Posterior cingulate gyrus (tissue), 11 donors: ENCODE measurements around the gene MKX.
"Not testable (repeated sequence)": the region's sequence is repeated elsewhere in the genome, so short reads cannot be mapped to it uniquely, and the experiment has no call there.

ENCODE experiments used
- DNase-seq, 10 donors: peaks; one replicate each; pipeline versions ENCODE4 v3.0.0 to v3.0.0-alpha.2; 2020 to 2021; ENCODE audit warnings: mixed read lengths in 3 of 10
- intact Hi-C: fragments of 100-400 bp; cut with DNase I; formaldehyde crosslinking; loops from one replicate; pipeline ENCODE4 v1.15.1; 2023

Gene MKX

DNA sequence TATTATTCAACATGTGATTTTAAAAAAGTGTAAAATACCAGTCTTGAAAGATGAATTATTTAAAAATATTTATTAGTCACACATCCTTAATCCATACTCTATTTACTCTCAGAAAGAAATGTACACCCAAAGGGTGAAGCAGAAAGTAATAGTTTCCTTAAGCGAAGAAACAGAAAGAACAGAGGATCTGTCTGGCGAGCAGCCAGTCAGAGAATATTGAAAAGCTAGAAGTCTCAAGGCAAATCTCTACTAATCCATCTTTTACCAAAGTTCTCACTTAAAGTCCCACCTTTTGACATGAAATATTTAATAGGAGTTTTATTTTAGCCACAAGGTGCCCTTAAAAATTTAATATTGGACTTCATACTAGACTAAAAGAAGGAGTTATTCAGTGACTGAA is 46.7 kb downstream of the MKX start:
- DNase-seq = no peak
- intact Hi-C loops = no loop called here

DNA sequence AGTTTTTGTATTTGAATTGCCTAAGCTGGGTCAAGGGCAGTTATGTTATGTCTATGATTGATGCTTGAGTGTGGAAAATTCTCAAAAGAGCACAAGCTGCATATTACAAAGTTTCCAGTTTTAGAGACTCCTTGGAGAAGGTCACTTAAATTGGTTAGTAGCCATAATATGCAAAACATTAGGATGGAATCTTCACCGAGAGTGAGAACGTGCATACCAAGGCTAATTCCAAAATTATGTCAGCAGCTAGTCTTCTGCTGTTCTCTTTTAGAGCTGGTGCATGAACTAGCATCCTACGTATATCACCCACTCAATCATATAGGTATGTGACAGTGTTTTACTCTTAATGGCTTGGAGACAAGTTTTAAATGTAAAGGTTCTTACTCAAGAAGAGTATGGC is 49.2 kb downstream of the MKX start:
- intact Hi-C loops = no loop called here
- DNase-seq = no peak

- intact Hi-C loops = no loop called here
- DNase-seq = no peak
Observed at GRCh38 chr10:27695706-27696105, 49.9 kb downstream of the MKX start.

GRCh38 chr10:27695088-27695487 is 50.5 kb downstream of the MKX start:
- peak in 2 of 10 donors; percentile 8 to 74 for DNase-seq
- intact Hi-C loops = no loop called here

DNA sequence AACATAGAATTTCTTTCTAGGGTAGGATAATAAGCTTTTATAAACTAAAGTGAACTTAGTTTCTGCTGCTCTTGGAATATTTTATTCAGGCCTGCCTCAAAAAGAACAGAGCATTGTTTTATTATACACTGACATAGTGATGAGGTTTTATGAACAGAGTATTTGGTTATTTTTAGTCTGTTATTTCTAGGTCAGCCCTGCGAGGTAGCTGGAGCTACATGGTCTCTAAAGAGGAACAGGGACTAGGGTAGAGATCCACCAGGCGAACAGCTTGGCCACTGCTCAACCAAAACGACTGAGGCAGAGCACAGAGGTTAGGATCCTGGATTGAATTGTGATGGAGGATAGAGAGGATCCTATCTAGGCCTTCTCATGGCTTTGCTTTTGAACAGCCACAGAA is 53.0 kb downstream of the MKX start:
- DNase-seq = no peak
- intact Hi-C loops = no loop called here

DNA sequence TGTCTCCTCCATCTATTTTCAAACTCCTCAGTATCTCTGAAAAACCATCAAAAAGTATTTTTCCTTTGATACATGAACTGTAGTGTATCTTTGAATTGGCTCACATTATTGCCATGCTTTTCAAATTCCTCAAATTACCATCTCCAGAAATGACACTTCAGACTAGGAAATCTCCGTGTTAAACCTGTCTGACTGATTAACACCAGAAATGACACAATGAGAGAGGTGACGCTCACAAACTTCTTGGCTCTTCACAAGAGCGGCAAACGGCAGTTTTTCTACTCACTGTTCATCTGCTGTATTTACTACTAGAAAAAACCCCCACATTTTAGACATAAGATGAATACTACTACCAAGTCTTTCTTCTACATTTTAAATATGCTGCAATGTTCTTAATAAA is 56.6 kb downstream of the MKX start:
- no peak for DNase-seq
- intact Hi-C loops = no loop called here

GRCh38 chr10:27688276-27688675 is 57.3 kb downstream of the MKX start:
- no peak for DNase-seq
- intact Hi-C loops = no loop called here

DNA sequence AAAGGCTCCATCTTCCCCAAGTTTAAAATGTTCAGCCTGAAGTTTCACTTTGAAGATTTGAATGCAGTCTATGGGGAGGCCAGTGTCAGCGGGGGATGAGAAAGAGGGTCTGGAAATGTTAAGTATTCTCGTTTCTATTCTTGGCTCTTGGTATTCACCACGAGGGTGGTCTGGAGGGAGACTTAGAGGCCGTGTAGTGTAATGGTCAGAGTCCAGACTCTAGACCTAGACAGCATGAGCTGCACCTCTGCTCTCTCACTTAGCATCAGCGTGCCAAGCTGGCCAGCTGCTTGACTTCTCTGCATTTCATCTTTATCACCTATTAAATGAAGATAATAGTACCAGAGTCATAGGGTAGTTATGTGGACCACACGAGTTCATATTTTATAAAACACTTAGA is 57.9 kb downstream of the MKX start:
- intact Hi-C loops = no loop called here
- DNase-seq = no peak

- intact Hi-C loops = no loop called here
- no peak for DNase-seq
Observed at GRCh38 chr10:27687326-27687725, 58.3 kb downstream of the MKX start.

DNA sequence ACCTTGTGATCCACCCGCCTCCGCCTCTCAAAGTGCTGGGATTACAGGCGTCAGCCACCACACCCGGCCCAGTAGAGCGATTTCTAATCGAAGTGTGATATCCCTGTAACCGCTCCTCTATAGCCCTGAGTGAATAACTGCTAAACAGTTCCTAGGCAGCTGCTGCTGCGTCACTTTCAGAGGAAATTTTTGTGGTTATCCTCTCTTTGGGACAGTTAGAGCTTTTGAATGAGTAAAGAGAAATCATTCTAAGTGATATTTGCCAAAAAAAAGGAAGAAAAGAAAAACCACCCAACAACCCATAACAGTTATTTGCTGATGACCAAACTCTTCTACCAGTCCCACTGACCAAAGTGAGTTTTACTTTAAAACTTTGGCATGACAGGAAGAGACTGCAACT is 59.9 kb downstream of the MKX start:
- intact Hi-C loops = no loop called here
- DNase-seq = no peak

GRCh38 chr10:27683226-27683625 is 62.4 kb downstream of the MKX start:
- intact Hi-C loops = no loop called here
- no peak for DNase-seq

DNA sequence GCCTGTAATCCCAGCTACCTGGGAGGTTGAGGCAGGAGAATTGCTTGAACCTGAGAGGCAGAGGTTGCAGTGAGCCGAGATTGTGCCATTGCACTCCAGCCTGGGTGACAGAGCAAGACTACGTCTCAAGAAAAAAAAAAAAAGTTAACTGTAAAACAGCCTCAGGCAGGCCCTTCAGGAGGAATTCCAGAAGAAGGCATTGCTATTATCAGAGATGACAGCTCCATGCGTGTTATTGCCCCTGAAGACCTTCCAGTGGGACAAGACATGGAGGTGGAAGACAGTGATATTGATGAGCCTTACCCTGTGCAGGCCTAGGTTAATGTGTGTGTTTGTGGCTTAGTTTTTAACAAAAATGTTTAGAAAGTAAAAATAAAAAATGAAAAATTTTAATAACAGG is 63.8 kb downstream of the MKX start:
- intact Hi-C loops, DNase-seq: not testable (repeated sequence)

GRCh38 chr10:27680691-27681605 is 64.7 kb downstream of the MKX start:
- DNase-seq = no peak
- intact Hi-C loops = no loop called here

GRCh38 chr10:27680006-27680557 is 65.5 kb downstream of the MKX start:
- intact Hi-C loops = no loop called here
- no peak for DNase-seq

DNA sequence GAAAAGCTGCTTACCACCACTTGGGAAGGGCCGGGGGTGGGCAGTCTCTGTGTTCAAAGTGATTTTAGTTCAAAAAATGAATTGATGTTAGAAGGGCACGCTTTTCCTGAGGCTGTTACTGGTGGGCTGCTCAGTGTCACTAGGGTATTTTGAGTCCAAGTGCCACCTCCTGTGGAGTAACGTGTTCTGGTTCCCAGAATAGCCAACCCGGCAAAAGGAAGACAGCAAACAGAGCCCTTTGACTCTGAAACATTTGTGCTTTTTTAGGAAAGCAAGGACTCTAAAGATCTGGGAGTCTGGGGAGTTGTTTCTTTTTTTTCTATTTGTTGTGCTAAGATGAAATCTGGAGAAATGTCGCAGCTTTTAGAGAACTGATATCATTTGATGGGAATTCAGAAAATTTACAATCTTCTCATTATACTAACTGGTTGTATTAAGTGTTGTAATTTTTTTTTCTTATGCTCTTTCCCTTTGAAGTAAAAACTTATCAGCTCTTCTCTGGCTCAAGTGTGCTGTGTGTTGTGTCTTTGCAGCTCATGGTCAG is 66.2 kb downstream of the MKX start:
- DNase-seq = no peak
- intact Hi-C loops = no loop called here

- intact Hi-C loops = no loop called here
Observed at GRCh38 chr10:27678166-27678565, 67.5 kb downstream of the MKX start.

DNA sequence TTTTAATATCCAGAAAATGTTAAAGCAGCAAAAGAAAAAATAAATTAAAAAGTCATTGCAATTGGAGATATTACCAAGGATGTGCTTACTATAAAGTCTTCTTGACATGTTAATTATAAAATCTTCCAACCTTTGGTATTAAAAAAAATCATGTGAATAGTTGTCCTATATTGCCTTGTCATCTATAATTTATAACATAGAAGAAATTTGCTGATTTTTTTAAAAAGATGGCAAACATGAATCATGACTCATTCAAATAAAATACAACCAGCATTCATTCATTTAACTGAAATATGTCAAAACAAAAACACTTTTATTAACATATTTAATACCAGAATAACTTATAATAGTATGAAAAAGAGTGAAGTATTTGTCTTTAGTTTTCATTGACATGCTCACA is 72.6 kb downstream of the MKX start:
- no peak for DNase-seq
- intact Hi-C loops = no loop called here

More at GRCh38 chr10:27678166-27678565, 67.5 kb downstream of the MKX start:
- no peak for DNase-seq

- no peak for DNase-seq
- intact Hi-C loops = no loop called here
Observed at GRCh38 chr10:27671821-27672220, 73.8 kb downstream of the MKX start.

- intact Hi-C loops = no loop called here
- DNase-seq = no peak
Observed at GRCh38 chr10:27664461-27664860, 81.2 kb downstream of the MKX start.

GRCh38 chr10:27663621-27664020 is 82.0 kb downstream of the MKX start:
- DNase-seq = no peak
- intact Hi-C loops = no loop called here

GRCh38 chr10:27661514-27662286 is 83.9 kb downstream of the MKX start:
- intact Hi-C loops = no loop called here
- DNase-seq = no peak
